Endothelial cell of hepatic sinusoid (primary cell): Measurements from ENCODE around the gene GNB1.
"Not testable (repeated sequence)": the region's sequence is repeated elsewhere in the genome, so short reads cannot be mapped to it uniquely, and the experiment has no call there.

Experiments used
- in situ Hi-C: cut with HindIII; loops from 2 replicates; pipeline ENCODE4 v1.10.0; 2017; ENCODE audit warnings: low sequenced_read_pairs

Gene GNB1

DNA sequence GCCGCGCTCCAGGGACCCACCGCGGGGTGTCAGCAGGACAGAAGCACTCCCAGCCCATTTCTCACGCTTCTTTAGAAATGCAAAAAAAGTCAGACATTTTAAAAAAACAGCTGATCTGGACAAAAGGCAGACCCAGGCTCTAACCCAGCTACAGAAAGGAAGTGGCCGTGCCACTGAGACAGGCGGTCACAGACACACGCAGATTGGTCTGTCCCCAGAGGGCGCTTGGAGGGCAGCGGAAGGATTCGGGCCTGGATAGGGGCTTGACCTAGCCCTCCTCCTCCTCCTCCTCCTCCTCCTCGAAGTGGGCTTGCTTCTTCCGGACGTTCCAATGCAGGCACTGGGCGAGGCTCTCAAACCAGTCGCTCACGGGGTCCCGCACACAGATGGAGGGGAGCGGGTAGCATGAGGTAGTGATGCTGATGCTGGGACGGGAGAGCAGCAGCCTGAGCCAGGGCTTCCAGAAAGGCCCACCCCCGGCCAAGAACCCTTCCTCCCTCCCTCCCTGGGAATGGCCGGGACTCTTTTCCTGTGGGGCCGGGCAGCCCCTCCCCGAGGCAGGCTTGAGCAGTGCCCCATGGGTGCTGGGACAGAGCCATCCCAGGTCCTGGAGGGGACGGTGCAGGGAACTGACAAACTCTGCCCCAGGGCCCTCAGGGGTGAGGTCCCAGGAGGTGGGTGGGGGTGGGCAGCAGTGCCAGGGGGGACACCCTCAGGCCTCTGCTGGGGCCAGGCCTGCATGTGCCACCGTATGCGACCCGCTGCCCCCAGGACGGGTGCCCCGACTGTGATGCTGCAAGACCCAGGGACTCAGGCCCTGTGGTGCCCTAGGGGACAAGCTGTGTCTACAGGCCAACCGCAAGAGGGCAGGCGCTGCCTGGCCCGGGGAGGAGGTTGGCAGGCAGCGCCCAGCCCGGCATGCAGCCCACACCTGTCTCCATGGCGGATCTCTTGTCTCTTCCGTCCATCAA lies 138.0 kb downstream of the GNB1 start:
- in situ Hi-C loops = no loop called here

DNA sequence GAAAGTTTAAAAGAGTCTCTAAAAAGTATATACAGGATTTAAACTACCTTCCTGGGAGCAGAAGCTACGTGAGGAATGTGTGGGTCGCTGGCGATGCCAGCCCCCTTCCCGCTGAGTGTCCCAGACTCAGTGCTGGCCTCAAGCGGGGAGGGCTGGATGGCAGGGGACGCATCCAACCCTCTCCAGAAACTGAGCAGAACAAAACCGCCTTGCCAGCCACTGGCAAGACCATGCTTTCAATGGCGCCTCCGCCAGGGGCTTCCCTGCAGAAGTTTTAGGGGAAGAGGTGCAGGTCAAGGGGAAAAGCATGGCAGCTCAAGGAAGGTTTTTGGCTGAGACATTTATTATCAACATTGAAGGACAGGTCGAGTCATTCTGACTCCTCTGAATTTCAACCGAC lies 138.7 kb downstream of the GNB1 start:
- in situ Hi-C loops = no loop called here

DNA sequence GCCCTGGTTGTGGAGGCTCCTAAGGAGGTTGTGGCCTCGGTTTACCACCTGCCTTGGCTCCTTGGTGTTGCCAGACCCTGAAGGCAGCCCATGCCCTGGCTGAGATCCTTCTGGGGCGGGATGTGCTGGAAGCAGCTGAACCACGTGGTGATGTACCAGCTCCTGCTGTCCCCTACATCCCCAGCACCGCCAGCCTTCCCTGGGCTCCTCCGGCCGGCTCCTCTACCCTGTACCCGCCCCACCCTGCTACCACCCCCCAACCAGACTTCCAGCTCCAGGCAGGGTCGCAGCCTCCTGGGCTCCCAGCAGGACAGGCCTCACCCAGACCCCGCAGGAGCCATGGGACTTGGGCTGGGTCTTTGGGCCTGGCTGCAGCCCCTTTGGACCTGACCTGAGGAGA lies 140.9 kb downstream of the GNB1 start:
- in situ Hi-C loops = not testable (repeated sequence)

DNA sequence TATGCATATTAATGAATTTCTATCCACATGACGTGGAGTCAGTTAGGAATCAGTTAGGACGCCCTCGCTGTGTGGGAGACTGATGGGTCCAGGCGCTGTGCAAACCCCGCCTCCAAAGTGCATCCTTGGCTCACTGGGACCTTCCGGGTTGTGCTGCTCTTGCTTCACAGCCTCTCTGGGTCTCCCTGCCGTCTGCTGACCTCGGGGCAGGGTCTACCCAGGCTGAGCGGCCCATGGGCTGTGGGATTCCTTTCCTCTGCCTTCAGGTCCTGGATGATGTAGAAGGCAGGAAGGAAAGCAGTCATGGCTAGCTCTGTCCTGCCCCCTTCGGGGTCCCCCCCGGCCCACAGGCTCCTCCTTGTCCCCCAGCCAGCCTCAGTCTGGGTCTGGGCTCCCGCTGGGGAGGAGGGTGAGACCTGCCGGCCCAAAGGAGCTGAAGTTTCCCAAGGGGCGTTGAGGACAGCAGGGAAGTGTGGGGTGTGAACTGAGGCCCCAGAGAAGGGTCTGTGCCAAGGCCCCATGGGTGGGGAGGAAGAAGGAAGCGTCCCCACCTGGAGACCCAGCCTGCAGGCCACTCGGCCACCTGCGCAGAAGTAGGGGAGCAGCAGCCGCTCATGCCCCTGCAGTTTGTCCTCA lies 142.1 kb downstream of the GNB1 start:
- in situ Hi-C loops = no loop called here

DNA sequence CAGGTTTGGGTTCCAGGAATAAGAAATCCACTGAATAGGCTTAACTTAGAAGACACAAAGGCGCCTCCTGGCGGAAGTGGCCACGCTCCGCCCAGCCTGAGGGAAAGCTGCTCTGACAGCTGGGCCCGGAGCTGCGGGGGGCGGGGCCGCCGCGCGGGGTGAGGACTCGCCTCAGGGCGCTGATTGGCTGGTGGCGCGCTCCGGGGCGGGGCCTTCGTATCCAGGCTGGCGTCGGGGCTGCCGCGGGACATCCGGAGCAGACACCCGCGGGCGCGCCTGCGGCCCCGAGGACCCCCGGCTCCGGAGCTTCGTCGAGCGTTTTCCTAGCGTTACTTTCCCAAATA lies 144.3 kb downstream of the GNB1 start:
- in situ Hi-C loops = not testable (repeated sequence)

DNA sequence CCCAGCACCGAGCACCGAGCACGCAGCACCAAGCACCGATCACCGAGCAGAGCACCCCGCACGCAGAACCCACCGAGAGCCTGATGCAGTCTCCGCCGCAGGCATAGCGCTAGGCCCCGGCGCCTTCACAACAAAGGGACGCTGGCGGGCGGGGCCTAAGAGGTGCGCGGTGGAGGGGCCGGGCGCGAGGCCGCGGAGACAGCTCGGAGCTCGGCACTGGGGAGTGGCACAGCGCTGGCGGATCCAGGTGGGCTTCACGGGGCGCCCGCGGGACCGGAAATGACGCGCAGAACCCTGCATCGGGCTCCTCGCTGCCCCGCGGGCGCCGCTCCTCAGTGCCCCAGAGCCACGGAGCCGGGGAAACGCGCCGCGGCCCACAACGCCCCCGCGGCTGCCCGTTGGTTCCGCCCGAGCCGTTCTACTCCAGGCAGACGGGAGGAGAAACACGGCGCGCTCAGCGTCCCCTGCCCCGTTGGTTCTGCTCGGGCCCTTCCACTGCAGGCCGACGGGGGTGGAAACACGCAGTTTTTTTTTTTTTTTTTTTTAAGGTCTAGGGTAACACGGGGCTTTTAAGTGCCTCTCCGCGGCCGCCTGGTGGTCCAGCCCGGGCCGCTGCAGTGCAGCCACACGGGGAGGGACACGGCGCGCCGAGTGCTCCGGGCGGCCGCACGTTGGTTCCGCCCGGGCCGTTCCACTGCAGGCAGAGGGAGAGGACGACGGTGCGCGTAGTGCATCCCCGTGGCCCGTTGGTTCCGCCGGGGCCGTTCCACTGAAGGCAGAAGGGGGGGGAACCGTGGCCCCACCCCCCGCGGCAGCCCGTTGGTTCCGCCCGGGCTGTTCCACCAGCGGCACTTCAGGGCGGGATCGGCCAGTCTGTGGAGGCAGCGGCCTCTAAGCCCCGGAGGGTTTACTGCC lies 145.0 kb downstream of the GNB1 start:
- in situ Hi-C loops = not testable (repeated sequence)

DNA sequence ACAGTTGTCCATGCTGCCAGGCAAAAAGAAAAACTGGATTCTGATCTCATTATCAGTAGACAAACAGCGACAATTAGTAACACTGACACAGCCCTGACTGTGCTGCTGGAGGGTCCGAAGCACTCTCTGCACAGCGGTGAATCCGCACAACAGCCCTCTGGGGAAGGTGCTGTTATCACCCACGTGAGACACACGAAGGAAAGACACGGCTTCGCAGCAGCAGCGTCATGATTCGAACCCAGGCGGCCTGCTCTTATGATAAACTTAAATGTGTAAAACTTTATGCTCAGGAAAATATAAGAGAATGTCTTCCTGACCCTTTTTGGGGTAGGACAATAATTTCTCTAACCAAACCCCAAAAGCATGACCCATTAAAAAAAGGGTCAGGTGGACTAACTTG lies 148.4 kb downstream of the GNB1 start:
- in situ Hi-C loops = not testable (repeated sequence)

DNA sequence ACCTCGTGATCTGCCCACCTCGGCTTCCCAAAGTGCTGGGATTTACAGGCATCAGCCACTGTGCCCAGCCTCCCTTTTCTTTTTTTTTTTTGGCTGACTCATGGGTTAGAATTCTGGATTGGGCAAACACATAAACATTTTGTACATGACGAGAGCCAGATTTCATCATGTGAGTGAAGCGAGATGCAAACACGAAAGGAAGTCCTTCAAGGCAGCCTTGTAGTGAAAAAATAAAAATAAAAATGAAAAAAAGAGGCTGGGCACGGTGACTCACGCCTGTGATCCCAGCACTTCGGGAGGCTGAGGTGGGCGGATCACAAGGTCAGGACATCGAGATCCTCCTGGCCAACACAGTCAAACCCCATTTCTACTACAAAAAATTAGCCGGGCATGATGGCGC lies 149.9 kb downstream of the GNB1 start:
- in situ Hi-C loops = not testable (repeated sequence)

DNA sequence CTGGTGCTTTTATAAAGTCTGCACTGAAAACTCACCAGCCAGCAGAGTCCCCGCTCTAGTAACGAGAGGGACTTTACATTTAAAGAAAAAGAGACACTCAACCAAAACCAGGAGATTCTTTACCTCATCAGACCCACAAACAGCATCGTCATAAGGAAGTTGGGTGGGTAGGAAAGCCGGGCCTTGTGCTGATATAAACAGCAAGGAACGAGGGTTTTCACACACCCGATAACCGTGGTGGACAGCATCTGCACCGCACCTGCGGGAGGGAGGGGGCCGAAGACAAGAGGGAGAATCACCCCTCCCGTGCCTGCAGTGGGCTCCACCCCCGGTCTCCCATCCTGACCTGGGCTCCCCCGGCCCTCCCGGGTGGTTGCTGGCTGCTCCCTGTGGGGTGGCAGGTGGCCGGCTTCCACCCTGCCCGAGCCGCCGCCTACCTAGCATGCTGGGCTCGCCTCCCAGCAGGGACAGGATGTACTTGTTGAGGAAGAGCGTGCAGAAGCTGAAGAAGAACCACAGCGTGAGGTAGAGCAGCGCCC lies 152.0 kb downstream of the GNB1 start:
- in situ Hi-C loops = not testable (repeated sequence)

DNA sequence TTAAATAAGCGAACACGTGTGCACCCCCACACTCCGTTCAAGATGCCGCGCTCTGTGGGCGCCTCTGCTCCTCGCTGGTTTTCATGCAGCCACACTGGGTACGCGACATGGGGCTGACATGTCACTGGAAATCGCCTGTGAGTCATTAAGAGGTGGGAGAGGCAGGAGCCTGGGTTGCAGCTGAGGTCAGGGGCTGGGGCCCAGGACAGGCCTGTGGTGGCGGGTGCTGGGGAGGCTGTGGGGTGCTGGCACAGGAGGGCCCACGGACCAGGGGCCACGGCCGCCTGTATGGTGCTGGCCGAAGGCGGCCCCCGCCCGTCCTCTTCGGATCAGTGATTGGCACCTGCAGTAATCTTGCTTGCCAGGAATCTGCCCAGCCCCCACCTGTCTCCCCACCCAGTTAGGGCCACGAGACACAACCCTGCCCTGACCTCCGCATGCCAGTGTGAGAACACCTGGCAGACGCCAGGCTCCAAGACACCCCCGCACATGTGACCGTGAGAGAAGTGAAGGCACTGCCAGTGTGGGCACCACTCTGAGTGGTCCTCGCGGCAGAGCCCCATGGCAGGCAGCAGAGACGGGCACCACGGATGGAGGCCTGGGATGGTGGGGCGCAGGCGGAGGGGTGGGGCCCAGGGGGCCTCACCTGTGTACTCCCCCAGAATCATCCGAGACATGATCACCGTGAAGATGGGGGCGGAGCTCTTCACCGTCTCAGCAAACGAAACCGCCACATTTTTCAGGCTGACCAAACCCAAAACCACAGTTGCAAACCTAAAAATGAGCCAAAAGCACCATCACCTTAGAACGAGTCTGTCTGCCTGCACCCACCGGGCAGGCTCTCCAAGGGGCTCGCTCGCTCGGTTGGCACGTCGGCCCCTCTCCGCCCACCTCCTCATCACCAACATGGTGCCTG lies 153.0 kb downstream of the GNB1 start:
- in situ Hi-C loops = not testable (repeated sequence)
